Neural progenitor cell (in vitro differentiated cells): ENCODE data around the gene PCK1. TPM values are rescaled to one million over a fixed set of nuclear protein-coding genes. Genes with fewer than 3 reads are reported as not detected.

Experiments used
- DNase-seq: peaks from one replicate; pipeline ENCODE4 v3.0.0-alpha.2; 2016; ENCODE audit warnings: low spot score
- H2AFZ ChIP-seq: fragments of 200-600 bp; sonication (generic); replicated peaks from 2 replicates; pipeline ENCODE4 v1.6.1; 2016; ENCODE audit warnings: antibody characterized with exemption
- H3F3A ChIP-seq: fragments of 200-600 bp; sonication (generic); 2 replicates; pipeline ENCODE4 v1.6.1; 2016; ENCODE audit warnings: antibody characterized with exemption, low read depth
- H3K27ac ChIP-seq: fragments of 200-600 bp; sonication (generic); 2 replicates; pipeline ENCODE4 v1.5.1; 2016; ENCODE audit warnings: mild to moderate bottlenecking
- H3K27me3 ChIP-seq: fragments of 200-600 bp; sonication (generic); 2 replicates; pipeline ENCODE4 v1.6.1; 2016; ENCODE audit warnings: mild to moderate bottlenecking, moderate library complexity
- H3K36me3 ChIP-seq: fragments of 200-600 bp; sonication (generic); 2 replicates; pipeline ENCODE4 v1.5.1; 2016
- H3K4me1 ChIP-seq: fragments of 200-600 bp; sonication (generic); 2 replicates; pipeline ENCODE4 v1.6.1; 2016; ENCODE audit warnings: mixed run types
- H3K4me2 ChIP-seq: fragments of 200-600 bp; sonication (generic); 2 replicates; pipeline ENCODE4 v1.6.1; 2016
- H3K4me3 ChIP-seq: fragments of 200-600 bp; sonication (generic); 2 replicates; pipeline ENCODE4 v1.5.1; 2016
- H3K79me2 ChIP-seq: fragments of 200-600 bp; sonication (generic); 2 replicates; pipeline ENCODE4 v1.6.1; 2016; ENCODE audit warnings: low read depth
- H3K9ac ChIP-seq: fragments of 200-600 bp; sonication (generic); 2 replicates; pipeline ENCODE4 v1.6.1; 2016
- H3K9me3 ChIP-seq: fragments of 200-600 bp; sonication (generic); 2 replicates; pipeline ENCODE4 v1.5.1; 2016; ENCODE audit warnings: low read depth
- H4K20me1 ChIP-seq: fragments of 200-600 bp; sonication (generic); 2 replicates; pipeline ENCODE4 v1.6.1; 2016; ENCODE audit warnings: low read depth
- H3K27ac Mint-ChIP-seq: 3 replicates; pipeline ENCODE4 v1.8.0; 2021; ENCODE audit warnings: mixed read lengths
- H3K27me3 Mint-ChIP-seq: 2 replicates; pipeline ENCODE4 v1.8.0; 2022; ENCODE audit warnings: low read depth, mild to moderate bottlenecking, inconsistent platforms, moderate library complexity, mixed read lengths; ENCODE audit not compliant: insufficient read depth
- H3K36me3 Mint-ChIP-seq: 3 replicates; pipeline ENCODE4 v1.8.0; 2021; ENCODE audit warnings: mixed read lengths
- H3K4me1 Mint-ChIP-seq: 3 replicates; pipeline ENCODE4 v1.8.0; 2021; ENCODE audit warnings: mixed read lengths
- H3K4me3 Mint-ChIP-seq: 3 replicates; pipeline ENCODE4 v1.8.0; 2021; ENCODE audit warnings: mild to moderate bottlenecking, moderate library complexity, mixed read lengths
- H3K9me3 Mint-ChIP-seq: 3 replicates; pipeline ENCODE4 v1.8.0; 2020; ENCODE audit warnings: mixed read lengths
- CTCF ChIP-seq: fragments of 200-600 bp; sonication (generic); IDR thresholded peaks from 2 replicates; pipeline ENCODE4 v1.5.1; 2017; ENCODE audit warnings: antibody characterized with exemption, mild to moderate bottlenecking
- EZH2 ChIP-seq: fragments of 200-600 bp; sonication (generic); IDR thresholded peaks from 2 replicates; pipeline ENCODE4 v1.6.1; 2017; ENCODE audit warnings: antibody characterized with exemption, mild to moderate bottlenecking, moderate library complexity
- EZH2phosphoT487 ChIP-seq: fragments of 200-600 bp; sonication (generic); IDR thresholded peaks from 2 replicates; pipeline ENCODE4 v1.6.1; 2017; ENCODE audit warnings: antibody characterized with exemption
- total RNA-seq: library from RNA; depleted of rRNA; stranded (reverse); fragments of >200 nt; gene quantifications from 2 replicates; pipeline ENCODE4 v1.2.3, GENCODE V29; 2015; ENCODE audit warnings: low replicate concordance

The PCK1 gene
- total RNA-seq, 1 donor from 2014 or later: not detected

GRCh38 chr20:57587278-57587988, 26.5 kb downstream of the PCK1 start:
- H3K27ac ChIP-seq: no peak overlapping the region
- peaks cover 6% of the 10 kb centered on the region for H3K9me3 Mint-ChIP-seq
- peaks cover 7% of the 10 kb centered on the region for H3K4me1 ChIP-seq
- H3K36me3 ChIP-seq: no peaks in the 10 kb centered on the region
- no peaks in the 10 kb centered on the region for H3F3A ChIP-seq
- no peak for TF ChIP-seq EZH2
- TF ChIP-seq EZH2phosphoT487: no peak
- no peak for TF ChIP-seq CTCF
- peaks cover 13% of the 10 kb centered on the region for H3K27me3 Mint-ChIP-seq
- H3K36me3 Mint-ChIP-seq: no peaks in the 10 kb centered on the region
- H3K27ac Mint-ChIP-seq: no peak overlapping the region
- no peaks in the 10 kb centered on the region for H4K20me1 ChIP-seq
- H3K9ac ChIP-seq: no peak overlapping the region
- no peak overlapping the region for H3K4me3 Mint-ChIP-seq
- H3K4me1 Mint-ChIP-seq: peaks cover 11% of the 10 kb centered on the region
- no peak for DNase-seq
- H3K4me3 ChIP-seq: no peak overlapping the region
- no peak overlapping the region for H3K4me2 ChIP-seq
- no peaks in the 10 kb centered on the region for H3K79me2 ChIP-seq
- H3K27me3 ChIP-seq: no peaks in the 10 kb centered on the region
- no peaks in the 10 kb centered on the region for H3K9me3 ChIP-seq
- H2AFZ ChIP-seq: no peak overlapping the region

- H3K36me3 Mint-ChIP-seq: no peaks in the 10 kb centered on the region
- TF ChIP-seq CTCF: no peak
- Histone ChIP-seq H3K9ac (no peak overlapping the region), H3K27ac (no peak overlapping the region), H3K27me3 (no peaks in the 10 kb centered on the region), H4K20me1 (no peaks in the 10 kb centered on the region), H3K79me2 (no peaks in the 10 kb centered on the region), H3K4me2 (no peak overlapping the region), H3K4me3 (no peak overlapping the region), H3K36me3 (no peaks in the 10 kb centered on the region), H3F3A (no peaks in the 10 kb centered on the region), H3K4me1 (peaks cover 7% of the 10 kb centered on the region), H2AFZ (no peak overlapping the region), H3K9me3 (no peaks in the 10 kb centered on the region)
- no peak overlapping the region for H3K27ac Mint-ChIP-seq
- H3K4me3 Mint-ChIP-seq: no peak overlapping the region
- no peak for DNase-seq
- peaks cover 13% of the 10 kb centered on the region for H3K27me3 Mint-ChIP-seq
- H3K9me3 Mint-ChIP-seq: peaks cover 6% of the 10 kb centered on the region
- H3K4me1 Mint-ChIP-seq: peaks cover 5% of the 10 kb centered on the region
Observed at GRCh38 chr20:57587989-57588377, 27.1 kb downstream of the PCK1 start.

GRCh38 chr20:57588596-57588995, 27.7 kb downstream of the PCK1 start:
- Histone ChIP-seq H3F3A (no peaks in the 10 kb centered on the region), H3K9me3 (no peaks in the 10 kb centered on the region), H3K79me2 (no peaks in the 10 kb centered on the region), H3K4me1 (peaks cover 7% of the 10 kb centered on the region), H3K4me2 (no peak overlapping the region), H2AFZ (no peak overlapping the region), H3K9ac (no peak overlapping the region), H4K20me1 (no peaks in the 10 kb centered on the region), H3K27ac (no peak overlapping the region), H3K27me3 (no peaks in the 10 kb centered on the region), H3K36me3 (no peaks in the 10 kb centered on the region), H3K4me3 (no peak overlapping the region)
- no peak for DNase-seq
- Mint-ChIP-seq H3K4me3 (no peak overlapping the region), H3K27ac (no peak overlapping the region), H3K4me1 (peaks cover 6% of the 10 kb centered on the region), H3K9me3 (peaks cover 6% of the 10 kb centered on the region), H3K36me3 (no peaks in the 10 kb centered on the region), H3K27me3 (peaks cover 15% of the 10 kb centered on the region)
- TF ChIP-seq CTCF (no peak), EZH2 (no peak)
